Lower leg skin (tissue), 3 donors: Measurements from ENCODE around the gene RNF224.

Experiments used
- POLR2A ChIP-seq, 2 donors: fragments of 450-650 bp; IDR thresholded peaks; one replicate each; pipeline ENCODE4 v1.6.1; 2016 to 2017; ENCODE audit warnings: antibody characterized with exemption in 2 of 2, mild to moderate bottlenecking in 1 of 2, moderate library complexity in 1 of 2
- TF ChIP-seq, protein P1 (sequence below), 3 donors: fragments of 450-650 bp; IDR thresholded peaks; one replicate each; pipeline ENCODE4 v1.5.1; 2016; ENCODE audit warnings: antibody characterized with exemption in 3 of 3, mild to moderate bottlenecking in 3 of 3, moderate library complexity in 2 of 3

DNA sequence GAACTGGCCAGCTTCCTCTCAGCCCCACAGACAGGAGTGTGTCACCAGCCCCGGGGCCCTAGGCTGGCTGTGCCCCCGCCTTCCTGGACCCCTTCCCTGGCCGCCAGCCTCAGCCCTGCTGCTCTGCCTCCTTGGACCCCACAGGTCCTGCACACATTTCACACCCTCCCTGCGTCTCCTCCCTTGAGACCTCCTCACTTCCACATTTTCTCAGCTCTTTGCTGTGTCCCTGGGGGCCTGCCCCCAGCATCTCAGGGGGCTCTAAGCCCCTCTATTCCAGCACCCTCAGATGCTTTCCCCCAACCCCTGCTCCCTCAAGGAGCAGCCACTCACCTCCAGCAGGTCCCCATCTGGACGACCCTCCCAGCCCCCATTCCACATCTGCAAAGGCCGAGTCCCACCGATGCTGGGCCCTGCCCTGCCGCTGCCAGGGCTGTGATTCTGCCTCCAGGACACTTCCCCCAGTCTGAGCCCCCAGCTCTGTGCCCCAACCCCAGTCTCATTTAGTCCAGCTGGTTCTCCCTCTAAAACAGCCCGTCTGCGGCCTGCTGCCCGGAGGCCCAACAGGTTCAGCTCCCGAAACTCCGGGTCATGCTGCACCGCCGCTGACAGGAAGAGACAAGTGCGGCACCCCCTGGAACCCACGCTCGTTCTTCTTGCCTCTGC, 7.6 kb downstream of the RNF224 start:
- TF ChIP-seq POLR2A (IDR thresholded peaks at IDR 0.05), result no peak
- TF ChIP-seq, protein P1, sequence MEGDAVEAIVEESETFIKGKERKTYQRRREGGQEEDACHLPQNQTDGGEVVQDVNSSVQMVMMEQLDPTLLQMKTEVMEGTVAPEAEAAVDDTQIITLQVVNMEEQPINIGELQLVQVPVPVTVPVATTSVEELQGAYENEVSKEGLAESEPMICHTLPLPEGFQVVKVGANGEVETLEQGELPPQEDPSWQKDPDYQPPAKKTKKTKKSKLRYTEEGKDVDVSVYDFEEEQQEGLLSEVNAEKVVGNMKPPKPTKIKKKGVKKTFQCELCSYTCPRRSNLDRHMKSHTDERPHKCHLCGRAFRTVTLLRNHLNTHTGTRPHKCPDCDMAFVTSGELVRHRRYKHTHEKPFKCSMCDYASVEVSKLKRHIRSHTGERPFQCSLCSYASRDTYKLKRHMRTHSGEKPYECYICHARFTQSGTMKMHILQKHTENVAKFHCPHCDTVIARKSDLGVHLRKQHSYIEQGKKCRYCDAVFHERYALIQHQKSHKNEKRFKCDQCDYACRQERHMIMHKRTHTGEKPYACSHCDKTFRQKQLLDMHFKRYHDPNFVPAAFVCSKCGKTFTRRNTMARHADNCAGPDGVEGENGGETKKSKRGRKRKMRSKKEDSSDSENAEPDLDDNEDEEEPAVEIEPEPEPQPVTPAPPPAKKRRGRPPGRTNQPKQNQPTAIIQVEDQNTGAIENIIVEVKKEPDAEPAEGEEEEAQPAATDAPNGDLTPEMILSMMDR (IDR thresholded peaks at IDR 0.05), result no peak
